SK-N-MC (cell line): ENCODE measurements around the gene RBP5.

Experiments
- EZH2 ChIP-seq: fragments of 200-600 bp; sonication (generic); IDR thresholded peaks from one replicate; pipeline ENCODE4 v1.6.1; 2017; ENCODE audit warnings: antibody characterized with exemption
- FOXP2 ChIP-seq: optimal IDR thresholded peaks from 2 replicates; pipeline ENCODE3; 2011; ENCODE audit warnings: mild to moderate bottlenecking, moderate library complexity; ENCODE audit not compliant: insufficient read depth; ENCODE audit errors: extremely low read length, control extremely low read depth
- POLR2AphosphoS5 ChIP-seq: IDR thresholded peaks from 2 replicates; pipeline ENCODE4 v1.6.1; 2012; ENCODE audit warnings: mild to moderate bottlenecking, low read depth, low read length, borderline replicate concordance

GRCh38 chr12:7141351-7142005 is 12.8 kb upstream of the RBP5 start:
- TF ChIP-seq POLR2AphosphoS5 (no peak), EZH2 (no peak), FOXP2 (no peak)
